MM.1S (cell line): ENCODE results near the gene VCPKMT.
A peak's percentile ranks its signal among the peaks of the same experiment; 100 is the strongest.

ENCODE experiments used
- DNase-seq: peaks from one replicate; pipeline ENCODE4 v3.0.0-alpha.2; 2015
- H2AFZ ChIP-seq: fragments of 300-600 bp; sonication (generic); 2 replicates; pipeline ENCODE4 v1.6.0; 2016; ENCODE audit warnings: antibody characterized with exemption, low read length
- H3F3A ChIP-seq: fragments of 300-600 bp; sonication (generic); 2 replicates; pipeline ENCODE4 v1.6.1; 2016; ENCODE audit warnings: mild to moderate bottlenecking, antibody characterized with exemption, low read length, moderate library complexity, mixed read lengths; ENCODE audit not compliant: insufficient read depth
- H3K27ac ChIP-seq: fragments of 300-600 bp; sonication (generic); 2 replicates; pipeline ENCODE4 v1.5.1; 2016; ENCODE audit warnings: mild to moderate bottlenecking, low read length
- H3K27me3 ChIP-seq: fragments of 300-600 bp; sonication (generic); replicated peaks from 2 replicates; pipeline ENCODE4 v1.6.0; 2016; ENCODE audit warnings: low read length; ENCODE audit not compliant: insufficient read depth
- H3K36me3 ChIP-seq: fragments of 300-600 bp; sonication (generic); replicated peaks from 2 replicates; pipeline ENCODE4 v1.6.1; 2016; ENCODE audit warnings: mild to moderate bottlenecking, low read length, mixed read lengths; ENCODE audit not compliant: insufficient read depth
- H3K4me1 ChIP-seq: fragments of 300-600 bp; sonication (generic); 2 replicates; pipeline ENCODE4 v1.6.1; 2016; ENCODE audit warnings: low read length, mixed read lengths
- H3K4me2 ChIP-seq: fragments of 300-600 bp; sonication (generic); 2 replicates; pipeline ENCODE4 v1.6.0; 2016; ENCODE audit warnings: low read depth, low read length
- H3K4me3 ChIP-seq: fragments of 300-600 bp; sonication (generic); 2 replicates; pipeline ENCODE4 v1.5.1; 2016; ENCODE audit warnings: low read length, mixed read lengths
- H3K79me2 ChIP-seq: fragments of 300-600 bp; sonication (generic); 2 replicates; pipeline ENCODE4 v1.6.1; 2016; ENCODE audit warnings: mixed run types, low read length, mixed read lengths
- H3K9ac ChIP-seq: fragments of 300-600 bp; sonication (generic); 2 replicates; pipeline ENCODE4 v1.6.1; 2016; ENCODE audit warnings: low read length, mixed read lengths
- H3K9me2 ChIP-seq: fragments of 300-600 bp; sonication (generic); replicated peaks from 2 replicates; pipeline ENCODE4 v1.6.1; 2016; ENCODE audit warnings: mild to moderate bottlenecking, low read length, mixed read lengths; ENCODE audit not compliant: insufficient read depth
- H3K9me3 ChIP-seq: fragments of 300-600 bp; sonication (generic); replicated peaks from 2 replicates; pipeline ENCODE4 v1.6.1; 2016; ENCODE audit warnings: mild to moderate bottlenecking, low read length, mixed read lengths; ENCODE audit not compliant: insufficient read depth
- H4K20me1 ChIP-seq: fragments of 300-600 bp; sonication (generic); 2 replicates; pipeline ENCODE4 v1.6.1; 2016; ENCODE audit warnings: mild to moderate bottlenecking, low read length, moderate library complexity, mixed read lengths; ENCODE audit not compliant: insufficient read depth
- CTCF ChIP-seq: fragments of 300-600 bp; sonication (generic); IDR thresholded peaks from 2 replicates; pipeline ENCODE4 v1.5.1; 2016; ENCODE audit warnings: antibody characterized with exemption, low read length, mixed read lengths
- EZH2 ChIP-seq: fragments of 300-600 bp; sonication (generic); optimal IDR thresholded peaks from 2 replicates; pipeline ENCODE3; 2017; ENCODE audit warnings: low read depth, mild to moderate bottlenecking, antibody characterized with exemption, low read length, mixed read lengths
- EZH2phosphoT487 ChIP-seq: fragments of 300-600 bp; sonication (generic); IDR thresholded peaks from 2 replicates; pipeline ENCODE4 v1.6.1; 2018; ENCODE audit warnings: antibody characterized with exemption, low read length

VCPKMT gene

GRCh38 chr14:50062438-50063085 lies 53.8 kb downstream of the VCPKMT start:
- H3K9me2 ChIP-seq = no peaks in the 10 kb centered on the region
- peak overlapping the region; percentile 41; the same call in 1 of the 2 replicates for H3K27ac ChIP-seq
- peaks cover 20% of the 10 kb centered on the region for H3F3A ChIP-seq
- H3K79me2 ChIP-seq = no peaks in the 10 kb centered on the region
- H4K20me1 ChIP-seq = no peaks in the 10 kb centered on the region
- no peaks in the 10 kb centered on the region for H3K9me3 ChIP-seq
- H3K27me3 ChIP-seq = no peaks in the 10 kb centered on the region
- H3K4me2 ChIP-seq = 0 out of 2 replicates have a peak overlapping the region, but pooled peaks have one; percentile 9
- H3K4me3 ChIP-seq = no peak overlapping the region
- no peak overlapping the region for H3K9ac ChIP-seq
- no peak overlapping the region for H2AFZ ChIP-seq
- no peaks in the 10 kb centered on the region for H3K36me3 ChIP-seq
- no peak for DNase-seq
- peaks cover 44% of the 10 kb centered on the region for H3K4me1 ChIP-seq
- TF ChIP-seq EZH2phosphoT487 = no peak
- no peak for TF ChIP-seq CTCF
- no peak for TF ChIP-seq EZH2

- no peaks in the 10 kb centered on the region for H3K9me2 ChIP-seq
- H3K27ac ChIP-seq = peak overlapping the region; percentile 41; the same call in 1 of the 2 replicates
- TF ChIP-seq EZH2phosphoT487 = no peak
- no peak for TF ChIP-seq EZH2
- TF ChIP-seq CTCF = no peak
- H3K9me3 ChIP-seq = no peaks in the 10 kb centered on the region
- no peak for DNase-seq
- no peaks in the 10 kb centered on the region for H3K36me3 ChIP-seq
- no peak overlapping the region for H2AFZ ChIP-seq
- H3K27me3 ChIP-seq = no peaks in the 10 kb centered on the region
- H3K79me2 ChIP-seq = no peaks in the 10 kb centered on the region
- no peak overlapping the region for H3K9ac ChIP-seq
- no peak overlapping the region for H3K4me3 ChIP-seq
- H3F3A ChIP-seq = peaks cover 20% of the 10 kb centered on the region
- H3K4me2 ChIP-seq = no peak overlapping the region
- no peaks in the 10 kb centered on the region for H4K20me1 ChIP-seq
- H3K4me1 ChIP-seq = peaks cover 41% of the 10 kb centered on the region
Measured at GRCh38 chr14:50061664-50062437, 54.5 kb downstream of the VCPKMT start.

- TF ChIP-seq EZH2 (no peak), EZH2phosphoT487 (no peak), CTCF (no peak)
- Histone ChIP-seq H3K27ac (peak overlapping the region; percentile 41; the same call in 1 of the 2 replicates), H4K20me1 (no peaks in the 10 kb centered on the region), H3K4me1 (peaks cover 34% of the 10 kb centered on the region), H3K4me3 (no peak overlapping the region), H3K4me2 (no peak overlapping the region), H3F3A (peaks cover 20% of the 10 kb centered on the region), H3K9me3 (no peaks in the 10 kb centered on the region), H3K36me3 (no peaks in the 10 kb centered on the region), H3K79me2 (no peaks in the 10 kb centered on the region), H2AFZ (no peak overlapping the region), H3K9ac (no peak overlapping the region), H3K9me2 (no peaks in the 10 kb centered on the region), H3K27me3 (no peaks in the 10 kb centered on the region)
- DNase-seq = no peak
Measured at GRCh38 chr14:50060871-50061663, 55.3 kb downstream of the VCPKMT start.
